Osteoblast (primary cell): ENCODE results near the gene SMIM14. TPM values are rescaled to one million over a fixed set of nuclear protein-coding genes. Genes with fewer than 3 reads are reported as not detected.

Experiments used
- DNase-seq: peaks from one replicate; pipeline ENCODE4 v3.0.0; 2011; ENCODE audit warnings: low spot score, mixed read lengths; ENCODE audit not compliant: insufficient read length; ENCODE audit errors: missing footprints
- H2AFZ ChIP-seq: 2 replicates; pipeline ENCODE4 v1.6.0; 2011; ENCODE audit warnings: mild to moderate bottlenecking, low read length
- H3K27ac ChIP-seq: 2 replicates; pipeline ENCODE4 v1.5.1; 2011; ENCODE audit warnings: mild to moderate bottlenecking, low read depth, low read length, moderate library complexity
- H3K27me3 ChIP-seq: 2 replicates; pipeline ENCODE4 v1.6.0; 2012; ENCODE audit warnings: mild to moderate bottlenecking, control low read depth, inconsistent platforms, low read length, moderate library complexity; ENCODE audit not compliant: insufficient read depth
- H3K36me3 ChIP-seq: 2 replicates; pipeline ENCODE4 v1.5.1; 2011; ENCODE audit warnings: mild to moderate bottlenecking, low read length, control low read depth, moderate library complexity; ENCODE audit not compliant: insufficient read depth
- H3K4me1 ChIP-seq: 2 replicates; pipeline ENCODE4 v1.5.1; 2011; ENCODE audit warnings: mild to moderate bottlenecking, low read length, control low read depth, moderate library complexity; ENCODE audit not compliant: insufficient read depth
- H3K4me2 ChIP-seq: 2 replicates; pipeline ENCODE4 v1.6.0; 2011; ENCODE audit warnings: mild to moderate bottlenecking, low read length; ENCODE audit not compliant: insufficient read depth
- H3K4me3 ChIP-seq: fragments of 200-600 bp; sonication (generic); 3 replicates; pipeline ENCODE4 v1.5.1; 2012; ENCODE audit warnings: mild to moderate bottlenecking, low read length, inconsistent platforms; ENCODE audit not compliant: insufficient read depth
- H3K79me2 ChIP-seq: 2 replicates; pipeline ENCODE4 v1.6.0; 2012; ENCODE audit warnings: mild to moderate bottlenecking, low read length, control low read depth, inconsistent platforms; ENCODE audit not compliant: insufficient read depth
- H3K9me3 ChIP-seq: 2 replicates; pipeline ENCODE4 v1.5.1; 2011; ENCODE audit warnings: low read depth, low read length, control low read depth
- H4K20me1 ChIP-seq: 2 replicates; pipeline ENCODE4 v1.6.0; 2012; ENCODE audit warnings: mild to moderate bottlenecking, low read length, control low read depth; ENCODE audit not compliant: insufficient read depth
- CTCF ChIP-seq: IDR thresholded peaks from 2 replicates; pipeline ENCODE4 v1.5.1; 2011; ENCODE audit warnings: mild to moderate bottlenecking, low read depth, low read length, moderate library complexity; ENCODE audit errors: extremely low read depth
- total RNA-seq: library from RNA; depleted of rRNA; stranded (reverse); fragments of >200 nt; gene quantifications from 2 replicates; pipeline ENCODE4 v1.2.3, GENCODE V29; 2012

The SMIM14 gene
- total RNA-seq, 1 donor = 61.5 TPM

- peak; percentile 86 for DNase-seq
- no peaks in the 10 kb centered on the region for H3K9me3 ChIP-seq
- peaks cover 8% of the 10 kb centered on the region for H3K36me3 ChIP-seq
- no peaks in the 10 kb centered on the region for H4K20me1 ChIP-seq
- peak overlapping the region; percentile 42 for H2AFZ ChIP-seq
- H3K79me2 ChIP-seq = peaks cover 5% of the 10 kb centered on the region
- no peaks in the 10 kb centered on the region for H3K27me3 ChIP-seq
- H3K4me3 ChIP-seq = no peak overlapping the region
- no peak for TF ChIP-seq CTCF
- peak overlapping the region; percentile 21 for H3K4me2 ChIP-seq
- peaks cover 11% of the 10 kb centered on the region for H3K4me1 ChIP-seq
- H3K27ac ChIP-seq = peak overlapping the region; percentile 65
Observed at GRCh38 chr4:39565878-39566600, 72.6 kb downstream of the SMIM14 start.

- TF ChIP-seq CTCF = no peak
- Histone ChIP-seq H4K20me1 (no peaks in the 10 kb centered on the region), H3K9me3 (no peaks in the 10 kb centered on the region), H3K27ac (no peak overlapping the region), H3K36me3 (peaks cover 8% of the 10 kb centered on the region), H3K4me3 (no peak overlapping the region), H3K27me3 (no peaks in the 10 kb centered on the region), H3K79me2 (peaks cover 5% of the 10 kb centered on the region), H3K4me1 (peaks cover 6% of the 10 kb centered on the region), H3K4me2 (no peak overlapping the region), H2AFZ (no peak overlapping the region)
- no peak for DNase-seq
Observed at GRCh38 chr4:39563346-39563847, 75.3 kb downstream of the SMIM14 start.

- Histone ChIP-seq H3K9me3 (no peaks in the 10 kb centered on the region), H3K27ac (no peak overlapping the region), H3K36me3 (peaks cover 8% of the 10 kb centered on the region), H3K4me2 (no peak overlapping the region), H3K79me2 (peaks cover 5% of the 10 kb centered on the region), H3K27me3 (no peaks in the 10 kb centered on the region), H4K20me1 (no peaks in the 10 kb centered on the region), H2AFZ (no peak overlapping the region), H3K4me1 (peaks cover 6% of the 10 kb centered on the region), H3K4me3 (no peak overlapping the region)
- no peak for TF ChIP-seq CTCF
- no peak for DNase-seq
Observed at GRCh38 chr4:39562792-39563191, 75.9 kb downstream of the SMIM14 start.

GRCh38 chr4:39559626-39560025 lies 79.0 kb downstream of the SMIM14 start:
- H3K36me3 ChIP-seq = peaks cover 12% of the 10 kb centered on the region
- no peak for TF ChIP-seq CTCF
- no peak overlapping the region for H2AFZ ChIP-seq
- DNase-seq = no peak
- H4K20me1 ChIP-seq = no peaks in the 10 kb centered on the region
- H3K9me3 ChIP-seq = no peaks in the 10 kb centered on the region
- H3K4me3 ChIP-seq = no peak overlapping the region
- no peaks in the 10 kb centered on the region for H3K4me1 ChIP-seq
- H3K27me3 ChIP-seq = no peaks in the 10 kb centered on the region
- H3K79me2 ChIP-seq = peaks cover 3% of the 10 kb centered on the region
- H3K4me2 ChIP-seq = no peak overlapping the region
- no peak overlapping the region for H3K27ac ChIP-seq
